HepG2 (cell line): ENCODE data around the gene TMEM87B. TPM values are rescaled to one million over a fixed set of nuclear protein-coding genes. Genes with fewer than 3 reads are reported as not detected.

Experiments used
- ATF7 ChIP-seq, 2 experiments: fragments of 450-650 bp in 1 of 2; sonication (generic) in 1 of 2; formaldehyde crosslinking in 1 of 2; IDR thresholded peaks; 2 replicates each; pipeline versions ENCODE4 v1.4.0 to v1.6.1; 2016 to 2020; ENCODE audit warnings: antibody characterized with exemption in 1 of 2, mild to moderate bottlenecking in 1 of 2, missing genetic modification reagents in 1 of 2
- KDM5B ChIP-seq: sonication (generic); formaldehyde crosslinking; IDR thresholded peaks from 2 replicates; pipeline ENCODE4 v1.4.0; 2020; ENCODE audit warnings: missing genetic modification reagents, mild to moderate bottlenecking, borderline replicate concordance
- NR2F6 ChIP-seq, 2 experiments: IDR thresholded peaks; 2 replicates each; pipeline ENCODE4 v1.6.1; 2016; ENCODE audit warnings: antibody characterized with exemption in 1 of 2, mild to moderate bottlenecking in 1 of 2
- RFX3 ChIP-seq: IDR thresholded peaks from 2 replicates; pipeline ENCODE4 v1.6.1; 2016; ENCODE audit warnings: missing biosample characterization, missing genetic modification reagents
- SPEN ChIP-seq: sonication (generic); formaldehyde crosslinking; IDR thresholded peaks from 2 replicates; pipeline ENCODE4 v1.5.1; 2020; ENCODE audit warnings: low read depth, mild to moderate bottlenecking, missing genetic modification reagents
- TARDBP ChIP-seq: sonication (generic); formaldehyde crosslinking; IDR thresholded peaks from 2 replicates; pipeline ENCODE4 v1.8.0; 2022; ENCODE audit warnings: mild to moderate bottlenecking, missing genetic modification reagents
- ZNF205 ChIP-seq: IDR thresholded peaks from 2 replicates; pipeline ENCODE4 v1.6.1; 2018; ENCODE audit warnings: missing biosample characterization, missing genetic modification reagents
- ZNF256 ChIP-seq: sonication (generic); formaldehyde crosslinking; conservative IDR thresholded peaks from 2 replicates; pipeline ENCODE4 v1.4.0; 2020; ENCODE audit warnings: missing genetic modification reagents
- ZNF343 ChIP-seq: sonication (generic); formaldehyde crosslinking; IDR thresholded peaks from 2 replicates; pipeline ENCODE4 v1.4.0; 2020; ENCODE audit warnings: mild to moderate bottlenecking, missing genetic modification reagents
- ZNF557 ChIP-seq: sonication (generic); formaldehyde crosslinking; IDR thresholded peaks from 2 replicates; pipeline ENCODE4 v1.4.0; 2020; ENCODE audit warnings: missing genetic modification reagents
- ZSCAN20 ChIP-seq: sonication (generic); formaldehyde crosslinking; IDR thresholded peaks from 2 replicates; pipeline ENCODE4 v1.4.0; 2020; ENCODE audit warnings: missing genetic modification reagents, mild to moderate bottlenecking, borderline replicate concordance
- polyA plus RNA-seq, 8 experiments: library from polyadenylated mRNA; depleted of rRNA in 3 of 8; stranded (reverse) in 7 of 8; unstranded in 1 of 8; fragments of >200 nt; fragmentation: Illumina TruSeq in 4 of 8; extraction: Trizol in 4 of 8; gene quantifications; 2 replicates each; pipeline versions ENCODE4 v1.2.1 to v1.2.3, GENCODE V29; 2011 to 2016; ENCODE audit warnings: low read depth in 4 of 8, missing spikeins in 1 of 8, mixed read lengths in 1 of 8; ENCODE audit not compliant: insufficient read depth in 1 of 8
- total RNA-seq, 5 experiments: library from RNA; depleted of rRNA; stranded (reverse); fragments of >200 nt; fragmentation: Illumina TruSeq; extraction: Trizol; gene quantifications; 2 replicates each; pipeline ENCODE4 v1.2.3, GENCODE V29; 2016; ENCODE audit warnings: low read depth in 1 of 5
- TF ChIP-seq, protein P1 (sequence below): sonication (generic); formaldehyde crosslinking; IDR thresholded peaks from 2 replicates; pipeline ENCODE4 v1.5.1; 2020; ENCODE audit warnings: mild to moderate bottlenecking, missing genetic modification reagents, moderate library complexity
- TF ChIP-seq, protein P2 (sequence below): sonication (generic); formaldehyde crosslinking; IDR thresholded peaks from 2 replicates; pipeline ENCODE4 v1.8.0; 2022; ENCODE audit warnings: missing genetic modification reagents, mild to moderate bottlenecking, moderate library complexity, borderline replicate concordance
- TF ChIP-seq, protein P3 (sequence below): sonication (generic); formaldehyde crosslinking; IDR thresholded peaks from 2 replicates; pipeline ENCODE4 v1.9.0; 2021; ENCODE audit warnings: mild to moderate bottlenecking, missing genetic modification reagents

The TMEM87B gene
- total and polyA plus RNA-seq, 2 of the 13 experiments (the other 11 are each of a cell fraction or from before 2014, with no cell fraction given): 15.1 to 16.2 TPM

DNA sequence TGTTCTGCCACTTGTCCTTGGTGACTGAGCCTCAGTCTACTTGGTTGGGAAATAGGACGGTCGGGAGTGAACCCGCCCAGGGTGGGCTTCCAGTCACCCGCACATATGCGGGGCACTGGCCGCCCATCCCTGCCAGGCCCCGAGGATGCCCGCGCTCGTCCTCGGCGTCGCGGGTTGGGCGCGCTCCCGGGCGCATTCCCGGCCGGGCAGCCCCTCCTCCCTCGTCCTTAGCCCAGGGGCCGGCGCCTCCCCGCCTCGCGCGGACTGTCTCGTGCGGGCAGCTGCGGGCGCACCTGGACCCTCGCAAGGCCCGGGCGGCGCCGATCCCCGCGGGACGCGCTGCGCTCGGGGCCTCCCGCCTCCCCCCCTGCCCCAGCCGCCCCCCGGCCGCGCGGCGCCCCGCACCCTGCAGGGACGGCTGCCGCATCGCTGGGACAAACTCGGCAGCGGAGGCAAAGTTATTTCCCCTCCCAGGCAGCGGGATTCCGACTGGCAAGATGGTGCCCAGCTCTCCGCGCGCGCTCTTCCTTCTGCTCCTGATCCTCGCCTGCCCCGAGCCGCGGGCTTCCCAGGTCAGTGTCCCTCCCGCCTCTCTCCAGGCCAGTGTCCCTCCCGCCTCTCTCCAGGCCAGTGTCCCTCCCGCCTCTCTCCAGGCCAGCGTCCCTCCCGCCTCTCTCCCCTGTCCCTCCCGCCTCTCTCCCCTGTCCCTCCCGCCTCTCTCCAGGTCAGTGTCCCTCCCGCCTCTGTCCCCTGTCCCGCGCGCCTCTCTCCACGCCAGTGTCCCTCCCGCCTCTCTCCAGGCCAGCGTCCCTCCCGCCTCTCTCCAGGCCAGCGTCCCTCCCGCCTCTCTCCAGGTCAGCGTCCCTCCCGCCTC is 83.3 kb downstream of the TMEM87B start, which contains the start of gene FBLN7 (continued):
- no peak for TF ChIP-seq ZSCAN20 (CRISPR knock-in tag)
- TF ChIP-seq, protein P1, sequence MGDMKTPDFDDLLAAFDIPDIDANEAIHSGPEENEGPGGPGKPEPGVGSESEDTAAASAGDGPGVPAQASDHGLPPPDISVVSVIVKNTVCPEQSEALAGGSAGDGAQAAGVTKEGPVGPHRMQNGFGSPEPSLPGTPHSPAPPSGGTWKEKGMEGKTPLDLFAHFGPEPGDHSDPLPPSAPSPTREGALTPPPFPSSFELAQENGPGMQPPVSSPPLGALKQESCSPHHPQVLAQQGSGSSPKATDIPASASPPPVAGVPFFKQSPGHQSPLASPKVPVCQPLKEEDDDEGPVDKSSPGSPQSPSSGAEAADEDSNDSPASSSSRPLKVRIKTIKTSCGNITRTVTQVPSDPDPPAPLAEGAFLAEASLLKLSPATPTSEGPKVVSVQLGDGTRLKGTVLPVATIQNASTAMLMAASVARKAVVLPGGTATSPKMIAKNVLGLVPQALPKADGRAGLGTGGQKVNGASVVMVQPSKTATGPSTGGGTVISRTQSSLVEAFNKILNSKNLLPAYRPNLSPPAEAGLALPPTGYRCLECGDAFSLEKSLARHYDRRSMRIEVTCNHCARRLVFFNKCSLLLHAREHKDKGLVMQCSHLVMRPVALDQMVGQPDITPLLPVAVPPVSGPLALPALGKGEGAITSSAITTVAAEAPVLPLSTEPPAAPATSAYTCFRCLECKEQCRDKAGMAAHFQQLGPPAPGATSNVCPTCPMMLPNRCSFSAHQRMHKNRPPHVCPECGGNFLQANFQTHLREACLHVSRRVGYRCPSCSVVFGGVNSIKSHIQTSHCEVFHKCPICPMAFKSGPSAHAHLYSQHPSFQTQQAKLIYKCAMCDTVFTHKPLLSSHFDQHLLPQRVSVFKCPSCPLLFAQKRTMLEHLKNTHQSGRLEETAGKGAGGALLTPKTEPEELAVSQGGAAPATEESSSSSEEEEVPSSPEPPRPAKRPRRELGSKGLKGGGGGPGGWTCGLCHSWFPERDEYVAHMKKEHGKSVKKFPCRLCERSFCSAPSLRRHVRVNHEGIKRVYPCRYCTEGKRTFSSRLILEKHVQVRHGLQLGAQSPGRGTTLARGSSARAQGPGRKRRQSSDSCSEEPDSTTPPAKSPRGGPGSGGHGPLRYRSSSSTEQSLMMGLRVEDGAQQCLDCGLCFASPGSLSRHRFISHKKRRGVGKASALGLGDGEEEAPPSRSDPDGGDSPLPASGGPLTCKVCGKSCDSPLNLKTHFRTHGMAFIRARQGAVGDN (CRISPR knock-in tag): peak; percentile 78
- peak; percentile 31; the same call in 1 of the 2 replicates for TF ChIP-seq ZNF343 (CRISPR knock-in tag)
- no peak for TF ChIP-seq RFX3 (CRISPR knock-in tag)
- TF ChIP-seq, protein P2, sequence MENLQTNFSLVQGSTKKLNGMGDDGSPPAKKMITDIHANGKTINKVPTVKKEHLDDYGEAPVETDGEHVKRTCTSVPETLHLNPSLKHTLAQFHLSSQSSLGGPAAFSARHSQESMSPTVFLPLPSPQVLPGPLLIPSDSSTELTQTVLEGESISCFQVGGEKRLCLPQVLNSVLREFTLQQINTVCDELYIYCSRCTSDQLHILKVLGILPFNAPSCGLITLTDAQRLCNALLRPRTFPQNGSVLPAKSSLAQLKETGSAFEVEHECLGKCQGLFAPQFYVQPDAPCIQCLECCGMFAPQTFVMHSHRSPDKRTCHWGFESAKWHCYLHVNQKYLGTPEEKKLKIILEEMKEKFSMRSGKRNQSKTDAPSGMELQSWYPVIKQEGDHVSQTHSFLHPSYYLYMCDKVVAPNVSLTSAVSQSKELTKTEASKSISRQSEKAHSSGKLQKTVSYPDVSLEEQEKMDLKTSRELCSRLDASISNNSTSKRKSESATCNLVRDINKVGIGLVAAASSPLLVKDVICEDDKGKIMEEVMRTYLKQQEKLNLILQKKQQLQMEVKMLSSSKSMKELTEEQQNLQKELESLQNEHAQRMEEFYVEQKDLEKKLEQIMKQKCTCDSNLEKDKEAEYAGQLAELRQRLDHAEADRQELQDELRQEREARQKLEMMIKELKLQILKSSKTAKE (CRISPR knock-in tag): no peak
- peak; percentile 24; the same call in 1 of the 2 replicates for TF ChIP-seq TARDBP (CRISPR knock-in tag)
- no peak for TF ChIP-seq ATF7 (IDR thresholded peaks at IDR 0.05)
- TF ChIP-seq ATF7 (CRISPR knock-in tag; IDR thresholded peaks at IDR 0.05): no peak
- TF ChIP-seq, protein P3, sequence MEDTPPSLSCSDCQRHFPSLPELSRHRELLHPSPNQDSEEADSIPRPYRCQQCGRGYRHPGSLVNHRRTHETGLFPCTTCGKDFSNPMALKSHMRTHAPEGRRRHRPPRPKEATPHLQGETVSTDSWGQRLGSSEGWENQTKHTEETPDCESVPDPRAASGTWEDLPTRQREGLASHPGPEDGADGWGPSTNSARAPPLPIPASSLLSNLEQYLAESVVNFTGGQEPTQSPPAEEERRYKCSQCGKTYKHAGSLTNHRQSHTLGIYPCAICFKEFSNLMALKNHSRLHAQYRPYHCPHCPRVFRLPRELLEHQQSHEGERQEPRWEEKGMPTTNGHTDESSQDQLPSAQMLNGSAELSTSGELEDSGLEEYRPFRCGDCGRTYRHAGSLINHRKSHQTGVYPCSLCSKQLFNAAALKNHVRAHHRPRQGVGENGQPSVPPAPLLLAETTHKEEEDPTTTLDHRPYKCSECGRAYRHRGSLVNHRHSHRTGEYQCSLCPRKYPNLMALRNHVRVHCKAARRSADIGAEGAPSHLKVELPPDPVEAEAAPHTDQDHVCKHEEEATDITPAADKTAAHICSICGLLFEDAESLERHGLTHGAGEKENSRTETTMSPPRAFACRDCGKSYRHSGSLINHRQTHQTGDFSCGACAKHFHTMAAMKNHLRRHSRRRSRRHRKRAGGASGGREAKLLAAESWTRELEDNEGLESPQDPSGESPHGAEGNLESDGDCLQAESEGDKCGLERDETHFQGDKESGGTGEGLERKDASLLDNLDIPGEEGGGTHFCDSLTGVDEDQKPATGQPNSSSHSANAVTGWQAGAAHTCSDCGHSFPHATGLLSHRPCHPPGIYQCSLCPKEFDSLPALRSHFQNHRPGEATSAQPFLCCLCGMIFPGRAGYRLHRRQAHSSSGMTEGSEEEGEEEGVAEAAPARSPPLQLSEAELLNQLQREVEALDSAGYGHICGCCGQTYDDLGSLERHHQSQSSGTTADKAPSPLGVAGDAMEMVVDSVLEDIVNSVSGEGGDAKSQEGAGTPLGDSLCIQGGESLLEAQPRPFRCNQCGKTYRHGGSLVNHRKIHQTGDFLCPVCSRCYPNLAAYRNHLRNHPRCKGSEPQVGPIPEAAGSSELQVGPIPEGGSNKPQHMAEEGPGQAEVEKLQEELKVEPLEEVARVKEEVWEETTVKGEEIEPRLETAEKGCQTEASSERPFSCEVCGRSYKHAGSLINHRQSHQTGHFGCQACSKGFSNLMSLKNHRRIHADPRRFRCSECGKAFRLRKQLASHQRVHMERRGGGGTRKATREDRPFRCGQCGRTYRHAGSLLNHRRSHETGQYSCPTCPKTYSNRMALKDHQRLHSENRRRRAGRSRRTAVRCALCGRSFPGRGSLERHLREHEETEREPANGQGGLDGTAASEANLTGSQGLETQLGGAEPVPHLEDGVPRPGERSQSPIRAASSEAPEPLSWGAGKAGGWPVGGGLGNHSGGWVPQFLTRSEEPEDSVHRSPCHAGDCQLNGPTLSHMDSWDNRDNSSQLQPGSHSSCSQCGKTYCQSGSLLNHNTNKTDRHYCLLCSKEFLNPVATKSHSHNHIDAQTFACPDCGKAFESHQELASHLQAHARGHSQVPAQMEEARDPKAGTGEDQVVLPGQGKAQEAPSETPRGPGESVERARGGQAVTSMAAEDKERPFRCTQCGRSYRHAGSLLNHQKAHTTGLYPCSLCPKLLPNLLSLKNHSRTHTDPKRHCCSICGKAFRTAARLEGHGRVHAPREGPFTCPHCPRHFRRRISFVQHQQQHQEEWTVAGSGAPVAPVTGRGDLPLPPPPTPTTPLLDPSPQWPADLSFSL (CRISPR knock-in tag): no peak
- no peak for TF ChIP-seq NR2F6 (IDR thresholded peaks at IDR 0.05)
- no peak for TF ChIP-seq NR2F6 (CRISPR knock-in tag; IDR thresholded peaks at IDR 0.05)
- TF ChIP-seq ZNF256 (CRISPR knock-in tag): no peak
- no peak for TF ChIP-seq KDM5B (CRISPR knock-in tag)
- TF ChIP-seq ZNF557 (CRISPR knock-in tag): 0 out of 2 replicates have a peak, but pooled peaks have one; percentile 62
- TF ChIP-seq SPEN (CRISPR knock-in tag): no peak
- no peak for TF ChIP-seq ZNF205 (CRISPR knock-in tag)
